ENCODE data around the gene VHLL. TPM values are rescaled to one million over a fixed set of nuclear protein-coding genes. Genes with fewer than 3 reads are reported as not detected.

Gene VHLL
- polyA plus RNA-seq, 1 of the 3 experiments (the other 2 are of a cell fraction), result not detected

DNA sequence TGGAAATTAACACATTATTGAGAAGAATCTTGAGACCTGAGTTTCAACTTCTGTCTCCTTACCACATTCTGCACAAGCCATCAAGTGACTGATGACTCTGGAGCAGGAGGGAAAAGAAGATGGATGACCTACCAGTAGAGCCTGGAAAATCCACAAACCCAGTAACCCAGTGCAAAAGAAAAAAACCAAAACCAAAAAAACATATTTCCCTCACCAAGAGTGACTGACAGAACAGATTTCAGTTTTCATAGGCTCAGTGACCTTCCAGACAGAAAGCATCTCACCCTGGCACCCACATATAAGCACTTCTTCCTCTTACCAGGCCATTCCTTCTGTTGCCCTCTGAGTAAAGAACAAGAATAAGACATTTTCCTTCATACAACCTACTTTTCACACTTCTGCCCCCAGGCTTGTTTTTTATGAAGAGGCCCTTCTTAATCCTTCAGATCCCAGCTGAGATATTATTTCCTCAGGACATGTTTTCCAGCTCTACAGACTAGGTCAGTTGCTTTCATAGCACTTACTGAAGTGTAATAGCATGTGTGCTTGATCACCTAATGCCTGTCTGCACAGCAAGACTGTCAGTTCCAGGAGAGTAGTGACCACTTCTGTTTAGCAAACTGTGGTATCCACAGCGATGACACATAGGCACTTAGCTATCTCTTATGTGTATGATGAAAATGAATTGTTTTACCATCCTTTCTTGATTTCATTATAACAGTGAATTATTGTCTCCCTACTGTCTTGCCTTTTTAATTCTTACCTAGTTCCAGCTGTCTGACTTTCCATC, 43.3 kb upstream of the VHLL start:
- ChIA-PET POLR2A (interaction anchor here (0.5 kb wide), 1 partner anchor 52 kb away, joined by 3 read pairs; no protein-coding TSS in a partner anchor), CTCF (interaction anchor here (1.5 to 1.8 kb wide), 3 partner anchors 17 to 201 kb away, joined by 3 to 8 read pairs (median 4); no protein-coding TSS in a partner anchor)
- H3K27ac ChIP-seq (ENCODE audit: low read depth in 2 of 2, low read length in 1 of 2), result peak overlapping the region in 1 of 2 experiments; percentile 23; a peak in 2 of 4 replicates
- 71% methylated on average over 1 of the region's 1 CpG for WGBS (ENCODE audit: low lambda C conversion rate)
- no peak overlapping the region for H3K4me3 ChIP-seq (ENCODE audit: low read depth in 2 of 2, low read length in 1 of 2)
- no peaks in the 10 kb centered on the region for H3K36me3 ChIP-seq (replicated peaks in 1 of 2; ENCODE audit: control insufficient read depth in 1 of 2, insufficient read depth in 2 of 2, low read length in 1 of 2)
- no peaks in the 10 kb centered on the region for H3K27me3 ChIP-seq (ENCODE audit: insufficient read depth)
- no peaks in the 10 kb centered on the region for H4K20me1 ChIP-seq (ENCODE audit: insufficient read depth)
- no peak for DNase-seq
- H2AFZ ChIP-seq (ENCODE audit: low read depth), result no peak overlapping the region
- peaks cover 3% of the 10 kb centered on the region for H3F3A ChIP-seq (replicated peaks; ENCODE audit: insufficient read depth)
- H3K4me1 ChIP-seq (ENCODE audit: control insufficient read depth in 1 of 2, insufficient read depth in 2 of 2, low read depth in 1 of 2, low read length in 1 of 2), result peaks cover 0 to 20% of the 10 kb centered on the region in 2 experiments; a peak in 2 of 4 replicates
- TF ChIP-seq PBX3 (IDR thresholded peaks at IDR 0.05) (no peak), MXI1 (IDR thresholded peaks at IDR 0.05; ENCODE audit: low read depth, low read length) (no peak), TEAD4 (IDR thresholded peaks at IDR 0.05; ENCODE audit: borderline replicate concordance, insufficient read depth) (no peak), FOSL2 (IDR thresholded peaks at IDR 0.05; ENCODE audit: borderline replicate concordance, low read depth) (no peak), TAF1 (IDR thresholded peaks at IDR 0.05; ENCODE audit: borderline replicate concordance, low read depth, low read length) (no peak), POLR2AphosphoS5 (IDR thresholded peaks at IDR 0.05; ENCODE audit: low read depth, low read length) (no peak), NFIC (IDR thresholded peaks at IDR 0.05; ENCODE audit: borderline replicate concordance) (no peak), JUND (IDR thresholded peaks at IDR 0.05) (no peak), GABPA (IDR thresholded peaks at IDR 0.05; ENCODE audit: low read depth) (no peak), SIN3A (IDR thresholded peaks at IDR 0.05; ENCODE audit: borderline replicate concordance, low read depth, low read length) (no peak), TCF12 (IDR thresholded peaks at IDR 0.05) (no peak), CHD2 (IDR thresholded peaks at IDR 0.05; ENCODE audit: low read length, partially characterized antibody) (no peak), NRF1 (IDR thresholded peaks at IDR 0.05; ENCODE audit: low read depth, low read length) (no peak), RAD21 (IDR thresholded peaks at IDR 0.05; ENCODE audit: low read length) (no peak)
- TF ChIP-seq, protein P1, sequence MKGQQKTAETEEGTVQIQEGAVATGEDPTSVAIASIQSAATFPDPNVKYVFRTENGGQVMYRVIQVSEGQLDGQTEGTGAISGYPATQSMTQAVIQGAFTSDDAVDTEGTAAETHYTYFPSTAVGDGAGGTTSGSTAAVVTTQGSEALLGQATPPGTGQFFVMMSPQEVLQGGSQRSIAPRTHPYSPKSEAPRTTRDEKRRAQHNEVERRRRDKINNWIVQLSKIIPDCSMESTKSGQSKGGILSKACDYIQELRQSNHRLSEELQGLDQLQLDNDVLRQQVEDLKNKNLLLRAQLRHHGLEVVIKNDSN (IDR thresholded peaks at IDR 0.05; ENCODE audit: borderline replicate concordance, low read depth), result no peak
- TF ChIP-seq, protein P2, sequence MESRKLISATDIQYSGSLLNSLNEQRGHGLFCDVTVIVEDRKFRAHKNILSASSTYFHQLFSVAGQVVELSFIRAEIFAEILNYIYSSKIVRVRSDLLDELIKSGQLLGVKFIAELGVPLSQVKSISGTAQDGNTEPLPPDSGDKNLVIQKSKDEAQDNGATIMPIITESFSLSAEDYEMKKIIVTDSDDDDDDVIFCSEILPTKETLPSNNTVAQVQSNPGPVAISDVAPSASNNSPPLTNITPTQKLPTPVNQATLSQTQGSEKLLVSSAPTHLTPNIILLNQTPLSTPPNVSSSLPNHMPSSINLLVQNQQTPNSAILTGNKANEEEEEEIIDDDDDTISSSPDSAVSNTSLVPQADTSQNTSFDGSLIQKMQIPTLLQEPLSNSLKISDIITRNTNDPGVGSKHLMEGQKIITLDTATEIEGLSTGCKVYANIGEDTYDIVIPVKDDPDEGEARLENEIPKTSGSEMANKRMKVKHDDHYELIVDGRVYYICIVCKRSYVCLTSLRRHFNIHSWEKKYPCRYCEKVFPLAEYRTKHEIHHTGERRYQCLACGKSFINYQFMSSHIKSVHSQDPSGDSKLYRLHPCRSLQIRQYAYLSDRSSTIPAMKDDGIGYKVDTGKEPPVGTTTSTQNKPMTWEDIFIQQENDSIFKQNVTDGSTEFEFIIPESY (IDR thresholded peaks at IDR 0.05; ENCODE audit: borderline replicate concordance, low read depth), result no peak
- TF ChIP-seq, protein P3, sequence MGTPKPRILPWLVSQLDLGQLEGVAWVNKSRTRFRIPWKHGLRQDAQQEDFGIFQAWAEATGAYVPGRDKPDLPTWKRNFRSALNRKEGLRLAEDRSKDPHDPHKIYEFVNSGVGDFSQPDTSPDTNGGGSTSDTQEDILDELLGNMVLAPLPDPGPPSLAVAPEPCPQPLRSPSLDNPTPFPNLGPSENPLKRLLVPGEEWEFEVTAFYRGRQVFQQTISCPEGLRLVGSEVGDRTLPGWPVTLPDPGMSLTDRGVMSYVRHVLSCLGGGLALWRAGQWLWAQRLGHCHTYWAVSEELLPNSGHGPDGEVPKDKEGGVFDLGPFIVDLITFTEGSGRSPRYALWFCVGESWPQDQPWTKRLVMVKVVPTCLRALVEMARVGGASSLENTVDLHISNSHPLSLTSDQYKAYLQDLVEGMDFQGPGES (IDR thresholded peaks at IDR 0.05; ENCODE audit: low read depth, low read length), result no peak
- no peaks in the 10 kb centered on the region for H3K9me2 ChIP-seq
- H3K4me2 ChIP-seq, result no peak overlapping the region
- H3K9ac ChIP-seq, result no peak overlapping the region
- H3K79me2 ChIP-seq (ENCODE audit: insufficient read depth), result peaks cover 7% of the 10 kb centered on the region
- H3K9me3 ChIP-seq, result no peaks in the 10 kb centered on the region
